ENCODE data around the gene FOXJ3.

- TF ChIP-seq CTCF (conservative IDR thresholded peaks at IDR 0.05 in 1 of 2, IDR thresholded peaks at IDR 0.05 in 1 of 2; ENCODE audit: low read depth in 1 of 2, low read length in 2 of 2) (no peak), EZH2 (IDR thresholded peaks at IDR 0.05; ENCODE audit: low read length, missing control alignments) (no peak)
These were observed 14.3 kb downstream of the FOXJ3 start for GRCh38 chr1:42320708-42321107.
